ENCODE measurements around the gene RASSF1. TPM values are rescaled to one million over a fixed set of nuclear protein-coding genes. Genes with fewer than 3 reads are reported as not detected.

Gene RASSF1
- total RNA-seq, 4 donors from 2014 or later, result 33.9 to 63.3 (median 39.7) TPM

GRCh38 chr3:50373146-50374051, 32.8 kb upstream of the RASSF1 start:
- 70% methylated on average over 12 of the region's 12 CpGs for WGBS
- Histone ChIP-seq H3K27me3 (peaks cover 4% of the 10 kb centered on the region), H3K36me3 (no peaks in the 10 kb centered on the region), H3K4me1 (peaks cover 8% of the 10 kb centered on the region), H3K27ac (no peak overlapping the region), H3K4me3 (no peak overlapping the region), H3K9me3 (no peaks in the 10 kb centered on the region)
- TF ChIP-seq POLR2A (IDR thresholded peaks at IDR 0.05), result no peak
- TF ChIP-seq POLR2AphosphoS5 (IDR thresholded peaks at IDR 0.05), result no peak
- TF ChIP-seq EP300 (IDR thresholded peaks at IDR 0.05), result no peak
- TF ChIP-seq CTCF (IDR thresholded peaks at IDR 0.05), result no peak
- DNase-seq (ENCODE audit: low spot score in 2 of 2), result no peak

DNA sequence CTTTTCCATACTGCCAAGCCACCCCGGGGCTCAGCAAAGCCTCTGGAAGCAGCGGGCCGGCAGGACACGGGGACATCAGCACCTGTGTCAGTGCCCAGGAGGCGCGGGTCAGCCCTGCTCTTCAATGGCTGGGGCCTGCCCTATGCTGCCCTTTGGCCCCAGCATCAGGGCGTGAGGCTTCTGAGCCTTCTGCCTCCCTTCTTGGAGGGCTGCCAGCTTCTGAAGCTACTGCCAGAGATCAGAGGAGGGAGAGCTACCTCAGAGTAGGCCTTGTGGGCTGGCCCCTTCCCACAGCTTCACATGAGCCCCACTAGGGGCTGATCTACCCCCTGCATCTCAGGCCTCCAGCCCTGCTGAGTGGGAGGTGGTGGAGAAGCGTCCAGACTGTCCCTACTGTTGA, 31.7 kb upstream of the RASSF1 start:
- TF ChIP-seq POLR2AphosphoS5 (IDR thresholded peaks at IDR 0.05) (no peak), CTCF (IDR thresholded peaks at IDR 0.05) (no peak), EP300 (IDR thresholded peaks at IDR 0.05) (no peak), POLR2A (IDR thresholded peaks at IDR 0.05) (no peak)
- H3K4me3 ChIP-seq, result no peak overlapping the region
- peaks cover 8% of the 10 kb centered on the region for H3K4me1 ChIP-seq
- 74% methylated on average over 5 of the region's 8 CpGs for WGBS
- DNase-seq (ENCODE audit: low spot score in 2 of 2), result no peak
- H3K27me3 ChIP-seq, result peaks cover 4% of the 10 kb centered on the region
- no peaks in the 10 kb centered on the region for H3K36me3 ChIP-seq
- no peak overlapping the region for H3K27ac ChIP-seq
- H3K9me3 ChIP-seq, result no peaks in the 10 kb centered on the region

- H3K4me3 ChIP-seq, result no peak overlapping the region
- H3K4me1 ChIP-seq, result peaks cover 8% of the 10 kb centered on the region
- H3K27me3 ChIP-seq, result peaks cover 4% of the 10 kb centered on the region
- H3K9me3 ChIP-seq, result no peaks in the 10 kb centered on the region
- H3K27ac ChIP-seq, result no peak overlapping the region
- DNase-seq (ENCODE audit: low spot score in 2 of 2), result no peak
- no peaks in the 10 kb centered on the region for H3K36me3 ChIP-seq
- TF ChIP-seq CTCF (IDR thresholded peaks at IDR 0.05) (no peak), POLR2A (IDR thresholded peaks at IDR 0.05) (no peak), EP300 (IDR thresholded peaks at IDR 0.05) (no peak), POLR2AphosphoS5 (IDR thresholded peaks at IDR 0.05) (no peak)
- WGBS, result 71% methylated on average over 1 of the region's 3 CpGs
Observed at GRCh38 chr3:50371133-50371685, 30.6 kb upstream of the RASSF1 start.

DNA sequence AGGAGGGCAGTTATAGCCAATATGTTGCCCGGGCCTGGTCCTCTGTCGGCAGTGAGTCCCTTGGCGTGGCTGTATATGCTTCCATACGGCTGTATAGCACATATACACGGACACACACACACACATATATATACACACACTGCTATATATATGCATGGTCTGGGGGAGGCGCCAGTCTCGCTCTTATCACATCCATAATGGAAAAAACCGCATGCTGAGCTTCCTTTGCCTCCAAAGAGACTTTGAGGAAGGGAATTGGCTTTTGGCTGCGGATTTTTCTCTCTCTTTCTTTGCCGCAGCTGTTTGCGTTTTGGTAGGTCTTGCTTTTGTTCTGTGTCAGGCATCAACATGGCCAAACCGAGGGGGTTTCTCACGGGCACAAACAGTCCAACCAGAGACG, 30.0 kb upstream of the RASSF1 start:
- DNase-seq (ENCODE audit: low spot score in 2 of 2), result no peak
- Histone ChIP-seq H3K4me1 (peaks cover 13% of the 10 kb centered on the region), H3K27me3 (peaks cover 4% of the 10 kb centered on the region), H3K36me3 (no peaks in the 10 kb centered on the region), H3K4me3 (no peak overlapping the region), H3K27ac (no peak overlapping the region), H3K9me3 (no peaks in the 10 kb centered on the region)
- 57% methylated on average over 14 of the region's 14 CpGs for WGBS
- TF ChIP-seq CTCF (IDR thresholded peaks at IDR 0.05) (no peak), EP300 (IDR thresholded peaks at IDR 0.05) (no peak), POLR2AphosphoS5 (IDR thresholded peaks at IDR 0.05) (no peak), POLR2A (IDR thresholded peaks at IDR 0.05) (no peak)

DNA sequence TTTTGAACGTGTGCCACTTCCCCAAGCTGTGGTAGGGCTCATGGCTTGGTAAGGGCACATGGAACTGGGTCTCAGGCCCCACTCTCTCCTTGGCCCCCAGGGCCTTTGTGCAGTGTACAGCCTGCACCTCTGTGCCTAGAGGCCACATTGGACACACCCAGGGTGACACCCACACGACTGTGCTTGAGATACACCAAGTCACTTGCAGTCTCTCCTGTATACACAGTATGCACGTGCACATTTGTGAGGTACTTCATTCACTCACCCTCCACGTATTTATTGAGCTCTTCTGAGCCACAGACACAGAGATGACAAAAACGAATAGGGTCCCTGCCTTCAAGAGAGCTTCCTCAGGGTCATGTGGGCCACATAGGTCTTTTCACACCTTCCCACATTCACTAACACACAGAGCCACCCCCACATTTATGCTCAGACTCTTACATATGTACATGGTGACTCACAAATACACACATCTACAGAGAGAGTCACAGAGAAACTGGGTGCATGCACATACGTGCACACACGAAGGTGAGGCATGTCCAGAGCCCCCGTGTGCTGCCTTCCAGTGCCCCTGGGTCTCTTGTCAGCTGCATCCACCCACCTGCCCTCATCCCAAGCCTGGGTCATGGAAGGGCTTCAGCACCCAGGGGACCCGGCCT, 28.5 kb upstream of the RASSF1 start:
- no peaks in the 10 kb centered on the region for H3K9me3 ChIP-seq
- WGBS, result 65% methylated on average over 5 of the region's 9 CpGs
- no peak for DNase-seq (ENCODE audit: low spot score in 2 of 2)
- peaks cover 4% of the 10 kb centered on the region for H3K27me3 ChIP-seq
- TF ChIP-seq POLR2A (IDR thresholded peaks at IDR 0.05) (no peak), CTCF (IDR thresholded peaks at IDR 0.05) (no peak), POLR2AphosphoS5 (IDR thresholded peaks at IDR 0.05) (no peak)
- peaks cover 27% of the 10 kb centered on the region for H3K4me1 ChIP-seq
- no peak overlapping the region for H3K4me3 ChIP-seq
- H3K36me3 ChIP-seq, result no peaks in the 10 kb centered on the region
- H3K27ac ChIP-seq, result no peak overlapping the region

Measured in suprapubic skin (tissue), 4 donors.